Pons (tissue), 1 donor: ENCODE data around the gene PDGFA.

Source experiments
- DNase-seq: peaks from one replicate; pipeline ENCODE4 v3.0.0-alpha.2; 2016; ENCODE audit warnings: low spot score

The PDGFA gene

DNA sequence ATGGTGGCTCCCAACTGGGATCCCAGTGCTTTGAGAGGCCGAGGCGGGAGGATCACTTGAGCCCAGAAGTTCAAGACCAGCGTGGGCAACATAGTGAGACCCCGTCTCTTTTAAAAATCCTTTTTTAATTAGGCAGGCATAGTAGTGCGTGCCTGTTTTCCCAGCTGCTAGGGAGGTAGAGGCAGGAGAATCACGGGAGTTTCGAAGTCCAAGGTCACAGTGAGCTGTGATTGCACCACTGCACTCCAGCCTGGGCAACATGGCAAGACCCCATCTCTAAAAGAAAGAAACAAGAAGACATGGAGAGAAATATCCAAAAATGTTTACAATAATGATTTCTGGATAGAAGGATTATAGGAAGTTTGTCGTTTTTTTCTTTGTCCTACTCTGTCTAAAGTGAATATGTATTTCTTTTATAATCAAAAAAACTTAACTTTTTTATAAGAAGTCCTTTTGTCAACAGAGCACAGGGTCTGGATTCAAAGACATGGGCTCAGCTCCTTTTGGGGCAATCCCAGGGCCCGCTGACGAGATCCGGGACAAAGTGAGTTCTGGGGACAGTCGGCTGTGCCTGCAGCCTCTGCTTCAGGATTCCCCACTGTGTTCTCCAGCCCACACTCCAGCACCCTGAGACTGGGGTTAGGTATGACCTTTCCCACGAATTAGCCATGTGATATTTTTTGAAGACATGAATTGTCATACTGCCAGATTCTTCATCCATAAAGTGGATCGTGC, 45.6 kb downstream of the PDGFA start:
- DNase-seq: no peak

DNA sequence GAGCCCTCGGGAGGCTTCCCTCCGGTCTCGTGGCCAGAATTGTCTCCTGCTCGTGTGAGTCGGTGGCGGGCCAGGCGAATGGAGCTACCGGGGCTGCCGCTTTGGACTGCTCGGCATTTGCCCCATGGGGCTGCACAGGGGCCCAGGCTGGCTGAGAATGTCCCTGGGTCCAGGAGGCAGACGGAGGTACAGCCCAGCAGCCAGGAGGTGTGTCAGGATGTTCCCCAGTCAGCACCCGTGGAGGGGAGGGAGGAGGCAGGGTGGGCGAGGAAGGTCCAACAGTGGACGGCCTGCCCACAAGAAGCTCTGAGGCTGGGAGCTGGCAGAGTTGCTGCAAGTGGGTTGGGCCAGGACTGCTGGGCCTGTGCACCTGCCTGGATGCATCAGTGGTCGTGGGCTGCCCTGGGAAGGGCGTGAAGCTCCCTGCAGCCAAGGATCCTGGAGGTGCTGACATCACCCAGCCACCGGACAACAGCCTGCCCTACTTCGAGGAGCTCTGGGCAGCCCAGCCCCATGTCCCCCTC, 46.4 kb downstream of the PDGFA start:
- DNase-seq: no peak

DNA sequence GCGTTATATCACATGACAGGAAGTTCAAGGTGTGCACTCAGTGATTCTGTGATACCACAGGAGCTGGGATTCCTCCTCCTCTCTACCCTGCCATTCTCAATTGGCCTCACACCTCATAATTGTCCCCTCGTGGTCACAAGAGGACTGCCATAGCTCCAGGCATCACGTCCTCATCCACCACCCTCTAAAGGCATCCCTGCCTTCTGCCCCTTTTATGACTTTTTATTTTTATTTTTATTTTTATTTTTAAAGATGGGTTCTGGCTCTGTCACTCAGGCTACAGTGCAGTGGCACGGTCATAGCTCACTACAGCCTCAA, 47.0 kb downstream of the PDGFA start:
- no peak for DNase-seq

DNA sequence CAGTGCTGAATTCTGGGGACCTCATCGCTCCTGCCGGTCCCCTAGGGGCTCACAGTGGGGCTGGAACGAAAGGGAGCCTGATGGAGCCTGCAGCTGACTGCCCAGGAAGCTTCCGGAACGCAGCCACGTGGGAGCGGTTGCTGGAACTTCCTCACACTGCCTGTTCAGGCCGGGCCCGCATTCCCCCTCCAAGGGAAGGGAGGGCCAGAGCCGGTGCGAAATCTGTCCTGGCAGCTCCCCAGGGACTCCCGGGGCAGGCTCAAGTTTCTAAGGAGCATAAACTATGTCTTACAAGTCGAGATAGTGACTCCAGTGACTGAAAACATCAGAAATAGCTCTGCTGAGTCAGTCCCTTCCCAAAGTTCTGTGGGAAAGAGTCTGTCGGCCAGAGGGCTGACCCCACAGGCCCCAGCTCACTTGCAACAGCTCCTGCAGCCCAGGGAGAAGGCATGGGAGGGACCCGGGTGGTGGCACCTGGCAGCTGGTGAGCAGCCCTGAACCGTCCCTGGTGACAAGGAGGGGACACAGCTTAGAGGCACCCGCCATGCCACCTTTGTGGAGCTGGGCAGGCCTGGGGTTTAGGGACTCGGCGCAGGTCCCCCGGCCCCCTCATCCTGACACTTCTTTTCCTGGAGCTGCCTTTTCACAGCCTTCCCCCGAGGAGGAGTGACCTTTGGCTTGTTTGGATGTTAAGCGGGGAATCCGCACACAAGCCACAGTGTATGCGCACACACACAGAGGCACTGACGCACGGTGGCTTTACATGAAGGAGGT, 47.6 kb downstream of the PDGFA start:
- no peak for DNase-seq

DNA sequence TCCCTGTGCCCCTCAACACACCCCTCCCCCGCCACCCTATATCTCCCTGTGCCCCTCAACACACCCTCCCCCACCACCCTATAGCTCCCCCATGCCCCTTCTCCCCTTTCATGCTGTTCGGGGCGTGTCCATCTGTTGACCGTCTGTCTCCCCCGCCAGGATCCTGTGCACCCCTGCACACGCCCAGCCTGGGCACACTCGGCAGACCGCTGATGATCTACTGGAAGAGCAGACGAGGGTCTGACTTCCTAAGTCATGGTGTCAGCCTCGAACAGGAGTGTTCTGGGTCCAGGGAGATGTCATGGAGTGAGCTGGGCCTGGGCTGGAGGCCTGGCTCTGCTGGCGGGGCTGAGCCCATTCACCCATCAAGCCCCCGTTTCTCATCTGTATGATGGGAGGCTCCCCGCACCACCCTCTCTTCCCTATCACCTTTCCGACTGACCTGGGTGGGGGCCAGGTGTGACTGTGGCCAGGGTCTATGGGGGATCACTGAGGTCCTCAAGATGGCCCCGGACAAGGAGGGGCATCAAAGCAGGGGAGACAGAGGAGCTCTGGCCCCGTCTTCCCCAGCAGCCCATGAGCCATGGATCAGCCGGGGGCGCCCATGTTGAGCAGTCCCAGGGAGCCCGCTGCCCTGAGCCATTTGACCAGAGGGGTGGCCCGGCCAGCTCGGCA, 48.3 kb downstream of the PDGFA start:
- DNase-seq: no peak

DNA sequence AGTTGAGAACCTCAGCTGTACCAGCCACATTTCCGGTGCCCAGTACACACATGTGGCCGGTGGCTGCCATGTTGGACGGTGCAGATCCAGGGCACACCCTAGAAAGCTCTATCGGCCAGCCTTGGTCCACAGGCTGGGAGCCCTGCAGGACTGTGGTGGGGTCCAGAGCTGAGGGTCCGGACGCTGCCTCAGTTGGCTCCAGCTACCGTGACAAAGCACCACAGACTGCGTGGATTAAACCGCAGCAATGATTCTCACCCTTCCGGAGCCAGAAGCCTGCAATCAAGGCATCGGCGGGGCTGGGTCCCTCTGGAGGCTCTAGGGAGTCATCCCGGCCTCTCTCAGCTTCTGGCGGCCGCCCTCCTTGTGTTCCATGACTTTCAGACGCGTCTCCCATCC, 50.1 kb downstream of the PDGFA start:
- no peak for DNase-seq

DNA sequence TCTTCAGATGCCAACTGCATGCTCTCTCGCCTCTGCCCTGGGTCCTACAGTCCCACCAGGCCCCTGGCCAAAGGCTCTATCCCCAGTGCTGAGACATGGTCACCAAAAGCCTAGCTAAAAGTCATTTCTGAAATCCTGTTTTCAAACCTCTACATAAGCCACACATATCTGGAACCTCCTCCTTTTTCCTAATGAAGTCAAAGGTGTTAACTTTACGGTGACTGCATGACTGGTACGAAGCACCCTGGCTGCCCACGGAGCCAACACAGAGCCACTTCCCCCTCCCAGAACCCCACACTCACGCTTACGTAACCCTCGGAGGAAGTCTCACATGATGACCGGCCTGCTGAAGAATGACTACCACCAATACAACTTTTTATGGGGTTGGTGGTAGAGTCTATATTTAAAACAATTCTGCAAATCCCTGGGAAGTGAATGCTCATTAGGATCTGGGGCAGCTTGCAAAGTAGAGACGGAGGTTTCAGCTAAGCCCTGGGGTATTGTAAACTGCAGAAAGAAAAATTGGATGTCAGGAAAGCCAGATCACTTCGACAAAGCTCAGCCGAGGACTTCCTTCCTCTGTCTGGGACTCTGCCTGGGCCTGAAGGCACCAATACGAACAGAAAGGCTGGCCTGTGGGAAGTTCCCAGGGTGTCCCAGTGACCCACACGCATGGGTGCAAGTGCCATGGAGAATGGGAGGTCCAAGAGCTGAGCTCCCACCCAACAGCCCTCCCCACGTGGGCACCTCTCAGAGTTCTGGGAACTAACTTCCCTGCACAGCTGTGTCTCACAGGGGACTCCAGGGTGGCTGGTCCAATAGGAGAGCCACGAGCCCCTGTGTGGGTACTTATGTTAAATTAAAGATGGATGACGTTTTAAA, 50.7 kb downstream of the PDGFA start:
- DNase-seq: peak; percentile 28

DNA sequence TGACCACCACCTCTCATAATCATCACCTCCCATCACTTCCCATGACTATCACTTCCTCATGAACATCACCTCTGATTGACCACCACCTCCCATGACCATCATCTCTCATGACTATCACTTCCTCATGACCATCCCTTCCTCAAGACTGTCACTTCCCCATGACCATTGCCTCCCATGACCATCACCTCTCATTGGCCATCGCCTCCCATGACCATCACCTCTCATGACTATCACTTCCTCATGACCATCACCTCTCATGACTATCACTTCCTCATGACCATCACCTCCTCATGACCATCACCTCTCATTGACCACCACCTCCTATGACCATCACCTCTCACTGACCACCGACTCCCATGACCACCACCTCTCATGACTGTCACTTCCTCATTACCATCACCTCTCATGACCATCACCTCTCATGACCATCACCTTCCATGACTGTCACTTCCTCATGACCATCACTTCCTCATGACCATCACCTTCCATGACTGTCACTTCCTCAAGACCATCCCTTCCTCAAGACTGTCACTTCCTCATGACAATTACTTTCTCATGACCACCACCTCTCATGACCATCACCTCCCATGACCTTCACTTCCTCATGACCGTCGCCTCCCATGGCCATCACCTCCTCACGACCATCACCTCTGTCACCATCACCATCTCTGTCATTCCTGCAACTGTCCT, 51.6 kb downstream of the PDGFA start:
- no peak for DNase-seq

DNA sequence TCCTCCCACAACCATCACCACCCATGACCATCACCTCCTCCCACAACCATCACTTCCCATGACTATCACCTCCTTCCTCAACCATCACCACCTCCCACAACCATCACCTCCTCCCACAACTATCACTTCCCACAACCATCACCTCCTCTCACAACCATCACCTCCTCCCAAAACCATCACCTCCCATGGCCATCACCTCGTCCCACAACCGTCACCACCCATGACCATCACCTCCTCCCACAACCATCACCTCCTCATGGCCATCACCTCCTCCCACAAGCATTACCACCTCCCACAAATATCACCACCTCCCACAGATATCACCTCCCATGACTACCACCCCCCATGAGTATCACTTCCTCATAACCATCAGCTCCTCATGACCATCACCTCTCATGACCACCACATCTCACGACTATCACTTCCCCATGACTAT, 52.2 kb downstream of the PDGFA start:
- DNase-seq: no peak

DNA sequence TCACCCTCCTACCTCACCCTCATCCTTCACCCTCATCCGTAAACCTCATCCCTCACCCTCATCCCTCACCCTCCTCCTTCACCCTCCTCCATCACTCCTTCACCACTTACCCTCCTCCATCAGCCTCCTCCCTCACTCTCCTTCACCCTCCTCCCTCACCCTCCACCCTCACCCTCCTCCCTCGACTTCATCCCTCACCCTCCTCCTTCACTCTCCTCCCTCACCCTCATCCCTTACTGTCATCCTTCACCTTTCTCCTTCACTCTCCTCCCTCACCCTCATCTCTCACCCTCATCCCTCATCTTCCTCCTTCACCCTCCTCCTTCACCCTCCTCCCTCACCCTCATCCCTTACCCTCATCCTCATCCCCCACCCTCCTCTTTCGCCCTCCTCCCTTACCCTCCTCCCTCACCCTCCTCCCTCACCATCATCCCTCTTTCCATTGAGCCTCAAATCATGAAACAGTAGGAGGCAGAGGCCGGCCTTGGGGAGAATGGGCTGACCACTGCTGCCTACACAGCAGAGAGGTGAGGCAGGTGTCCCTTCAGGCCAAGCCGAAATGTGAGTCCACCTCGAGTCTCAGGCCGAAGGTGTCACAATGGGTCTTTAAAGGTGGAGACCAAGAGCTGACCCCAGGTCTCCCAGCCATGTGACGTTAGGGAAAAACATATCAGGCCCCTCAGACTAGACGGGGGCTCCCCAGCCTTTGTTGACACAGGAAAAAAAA, 53.0 kb downstream of the PDGFA start:
- no peak for DNase-seq

DNA sequence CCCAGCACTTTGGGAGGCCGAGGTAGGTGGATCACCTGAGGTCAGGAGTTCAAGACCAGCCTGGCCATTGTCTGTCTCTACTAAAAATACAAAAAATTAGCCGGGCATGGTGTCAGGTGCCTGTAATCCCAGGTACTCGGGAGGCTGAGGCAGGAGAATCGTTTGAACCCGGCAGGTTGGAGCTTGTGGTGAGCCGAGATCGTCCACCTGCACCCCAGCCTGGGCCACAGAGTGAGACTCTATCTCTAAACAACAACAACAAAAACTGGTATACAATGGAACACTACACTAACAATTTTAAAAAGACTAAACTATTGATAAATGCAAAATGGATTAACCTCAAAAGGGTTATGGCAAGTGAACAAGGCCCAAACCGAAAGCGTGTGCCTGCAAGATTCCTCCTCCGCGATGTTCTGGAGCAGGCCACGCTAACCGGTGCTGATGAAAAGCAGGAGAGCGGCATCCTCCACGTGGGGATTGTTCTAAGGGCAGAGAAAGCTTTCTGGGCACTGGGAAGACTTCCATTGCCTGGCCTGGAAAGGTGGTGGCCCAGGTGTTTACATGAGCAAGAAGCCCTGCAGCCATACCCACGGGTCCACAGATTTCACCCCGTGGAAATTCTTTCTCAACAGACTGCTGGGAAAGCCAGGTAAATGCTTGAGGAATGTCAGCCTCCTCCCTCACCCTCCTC, 53.8 kb downstream of the PDGFA start:
- no peak for DNase-seq

DNA sequence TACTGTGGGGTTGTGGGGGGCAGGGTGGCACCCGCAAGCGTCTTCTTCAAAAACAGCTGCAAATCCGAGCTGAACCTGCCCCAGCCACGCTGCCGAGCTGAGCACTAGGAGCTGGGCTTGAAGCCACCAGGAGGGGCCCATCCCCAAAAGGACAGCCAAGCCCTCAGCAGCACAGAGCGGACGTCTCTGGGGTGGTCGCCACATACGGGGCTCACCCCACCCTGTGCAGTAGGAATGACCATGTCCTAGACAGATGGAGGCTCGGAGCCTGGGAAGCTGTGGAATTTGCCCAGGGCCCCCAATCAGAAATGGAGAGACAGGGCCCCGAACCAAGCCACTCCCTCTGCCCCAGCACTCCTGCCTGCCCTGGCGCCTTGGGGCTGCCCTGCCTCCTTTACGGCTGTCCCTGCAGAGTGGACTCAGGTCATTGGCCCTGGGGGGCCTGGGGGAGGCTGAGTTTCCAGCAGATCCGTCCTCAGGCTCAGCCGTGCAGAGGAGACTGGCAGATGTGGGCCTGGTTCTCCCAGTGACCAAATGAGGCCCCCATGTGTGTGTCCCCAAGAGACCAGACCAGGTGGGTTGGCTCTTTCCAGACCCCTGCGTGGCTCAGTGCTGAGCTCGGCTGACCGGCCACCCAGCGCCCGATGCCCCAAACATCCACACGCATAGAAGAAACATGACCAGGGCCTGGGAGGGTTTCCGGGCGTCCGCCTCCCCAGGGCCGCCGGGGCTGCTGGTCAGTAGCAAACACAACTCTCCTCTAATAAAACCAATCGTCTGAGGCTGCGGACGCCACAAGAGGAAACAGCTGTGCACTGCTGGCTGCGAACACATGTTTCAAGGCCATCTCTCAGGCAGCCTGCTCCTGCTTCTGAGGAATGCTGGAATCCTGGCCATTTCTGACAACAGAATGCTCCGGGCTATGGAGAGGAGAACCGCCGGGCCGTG, 54.9 kb downstream of the PDGFA start:
- no peak for DNase-seq

DNA sequence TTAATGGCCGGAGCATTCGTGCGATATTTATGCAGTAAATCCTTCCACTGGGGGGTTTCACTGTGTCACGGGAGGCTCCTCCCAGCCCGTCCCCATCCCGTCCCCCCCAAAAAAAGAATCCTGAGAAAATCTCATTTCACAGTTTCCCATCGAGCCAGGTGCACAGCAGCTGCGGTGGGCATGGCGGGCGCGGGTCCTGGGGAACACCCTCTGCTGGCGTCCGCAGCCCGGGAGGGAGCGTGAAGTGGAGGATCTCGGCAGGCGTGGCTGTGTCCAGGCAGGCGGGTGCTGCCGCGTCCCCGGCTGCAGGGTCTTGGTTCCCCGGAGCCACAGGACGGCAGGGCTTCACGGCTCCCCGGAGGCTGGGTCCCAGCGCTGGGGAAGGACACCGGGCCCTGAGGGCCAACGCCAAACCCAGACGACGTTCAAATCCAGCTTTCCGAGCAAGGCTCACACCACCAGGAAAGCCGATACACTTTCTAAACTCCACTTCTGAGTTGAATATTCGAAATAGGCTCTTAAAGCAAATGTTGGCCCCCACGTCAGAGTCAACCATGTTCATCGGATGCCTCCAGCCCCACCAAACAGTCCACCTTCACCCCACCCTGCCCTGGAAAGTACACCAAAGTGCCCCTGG, 55.7 kb downstream of the PDGFA start:
- DNase-seq: no peak

DNA sequence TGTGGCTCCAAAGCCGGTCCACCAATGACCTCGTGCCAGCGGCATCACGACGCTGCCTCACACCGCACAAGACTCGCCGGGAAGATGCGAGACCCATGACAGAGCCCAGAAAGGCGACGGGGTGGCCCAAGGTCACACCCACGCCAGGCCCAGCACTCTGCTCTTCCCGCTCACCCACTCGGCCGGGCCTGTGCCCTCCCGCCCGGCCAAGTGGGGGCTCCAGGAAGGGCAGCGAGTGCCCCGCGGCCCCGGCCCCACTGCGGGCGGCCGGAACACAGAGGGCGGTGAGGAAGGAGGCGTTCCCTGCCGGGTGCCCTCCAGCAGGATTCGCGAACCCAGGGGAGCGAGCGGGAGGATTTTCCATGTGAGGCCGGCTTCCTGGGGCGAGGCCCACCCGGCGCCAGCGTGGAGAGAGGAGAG, 56.3 kb downstream of the PDGFA start:
- no peak for DNase-seq

DNA sequence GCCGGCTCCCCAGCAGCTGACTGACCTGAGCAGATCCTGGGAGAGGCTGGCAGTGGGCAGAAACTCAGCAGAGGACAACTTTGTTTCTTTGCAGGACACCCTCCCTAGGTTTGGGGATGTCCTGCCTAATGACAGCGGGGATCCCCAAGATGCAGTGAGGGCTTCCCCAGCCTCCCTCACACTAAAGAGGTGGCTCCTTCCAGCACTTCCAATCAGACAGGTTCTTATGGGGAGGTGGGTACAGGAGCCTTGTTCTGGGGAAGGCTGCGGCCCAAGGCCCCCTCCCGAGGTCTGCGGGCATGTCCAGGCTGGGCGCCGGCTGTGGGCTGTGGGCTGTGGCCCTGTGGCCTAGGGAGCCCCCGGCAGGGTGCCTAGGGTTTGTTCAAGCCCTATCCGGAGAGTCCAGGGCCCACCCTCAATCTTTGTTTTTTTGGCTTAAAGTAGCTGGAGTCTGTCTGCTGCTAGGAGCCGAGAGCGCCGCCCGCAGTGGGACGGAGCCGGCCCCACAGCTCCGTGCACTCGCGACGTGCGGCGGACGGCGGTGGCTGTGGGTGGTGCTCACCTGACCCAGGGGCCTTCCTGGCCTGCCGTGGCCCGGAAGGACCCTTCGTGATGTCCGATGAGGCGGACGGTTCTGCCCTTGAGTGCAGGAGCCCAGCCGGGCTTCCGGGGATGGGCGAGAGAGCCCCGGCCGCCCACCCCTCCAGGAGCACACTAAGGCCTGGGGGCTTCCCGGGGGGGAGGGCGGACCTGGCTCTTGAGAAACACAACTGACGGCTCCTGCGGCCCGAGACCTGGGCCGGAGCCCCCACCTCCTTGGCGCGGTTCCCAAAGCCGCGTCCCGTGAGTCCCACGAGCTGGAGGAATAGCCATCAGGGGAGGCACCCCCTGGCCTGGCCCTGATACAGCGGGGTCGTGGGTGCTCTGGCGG, 57.2 kb downstream of the PDGFA start:
- DNase-seq: no peak

DNA sequence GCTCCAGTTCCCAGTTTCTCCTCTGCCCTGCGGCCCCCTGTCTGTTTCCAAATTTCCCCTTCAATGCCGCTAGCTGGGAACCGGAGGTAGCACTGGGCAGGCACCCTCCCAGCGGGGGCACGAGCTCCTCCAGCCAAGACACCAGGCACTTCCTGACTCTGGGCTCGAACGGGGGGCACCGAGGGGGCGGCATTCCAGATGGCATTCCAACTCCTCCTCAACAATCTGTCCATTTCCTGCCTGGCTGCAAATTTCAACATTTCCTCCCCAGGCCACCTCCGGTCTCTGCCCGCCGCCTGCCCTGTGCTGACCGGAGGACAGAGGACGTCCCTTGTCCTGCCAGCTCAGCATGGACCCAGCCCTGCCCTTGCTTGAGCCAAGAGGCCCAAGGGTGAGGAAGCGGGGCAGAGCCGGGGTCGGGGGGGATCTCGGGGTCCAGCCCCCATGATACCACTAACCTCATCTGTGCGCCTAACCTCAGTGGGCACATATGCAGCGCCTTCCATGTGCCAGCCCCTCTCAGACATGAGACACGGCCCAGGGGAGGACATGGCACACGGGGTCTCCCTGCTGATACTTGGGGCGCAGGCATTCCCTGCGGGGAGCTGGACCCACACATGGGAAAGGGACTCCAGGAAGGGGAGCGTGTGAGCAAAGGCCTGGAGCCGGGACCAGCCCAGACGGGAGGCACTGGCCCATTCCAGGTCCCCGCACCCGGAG, 58.0 kb downstream of the PDGFA start:
- DNase-seq: no peak

DNA sequence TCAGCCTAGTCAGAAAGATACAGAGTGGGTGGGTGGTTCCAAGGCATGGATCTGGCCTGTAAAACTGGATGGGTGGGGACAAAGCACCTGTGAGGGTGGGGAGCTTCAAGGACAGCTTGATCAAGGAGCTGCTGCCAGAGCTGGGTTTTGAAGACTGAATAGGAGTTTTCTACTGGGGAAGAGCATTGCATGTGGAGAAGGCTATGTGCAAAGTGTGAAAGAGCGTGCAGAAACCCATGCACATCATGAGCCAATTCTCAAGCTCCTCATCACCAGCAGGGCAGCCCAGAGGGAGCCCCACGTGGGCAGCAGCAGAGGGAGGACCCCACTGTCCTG, 58.6 kb downstream of the PDGFA start:
- DNase-seq: no peak
